ENCODE data around the gene CAMK4.

GRCh38 chr5:111294551-111294950, 70.4 kb downstream of the CAMK4 start:
- TF ChIP-seq CTCF (conservative IDR thresholded peaks at IDR 0.05 in 1 of 2, IDR thresholded peaks at IDR 0.05 in 1 of 2; ENCODE audit: low read depth in 1 of 2, low read length in 2 of 2) (no peak), EZH2 (IDR thresholded peaks at IDR 0.05; ENCODE audit: low read length, missing control alignments) (no peak)

Measured in fibroblast of lung (primary cell).